Activated CD8-positive, alpha-beta memory T cell treated with anti-CD3 and anti-CD28 coated beads for 4 hours (primary cell): Measurements from ENCODE around the gene CAPRIN1.
"Not testable (repeated sequence)": the region's sequence is repeated elsewhere in the genome, so short reads cannot be mapped to it uniquely, and the experiment has no call there.

Experiments used
- DNase-seq, 2 donors: peaks; one replicate each; pipeline ENCODE4 v3.0.0-alpha.2; 2020; ENCODE audit warnings: low read depth in 2 of 2

CAPRIN1 gene

DNA sequence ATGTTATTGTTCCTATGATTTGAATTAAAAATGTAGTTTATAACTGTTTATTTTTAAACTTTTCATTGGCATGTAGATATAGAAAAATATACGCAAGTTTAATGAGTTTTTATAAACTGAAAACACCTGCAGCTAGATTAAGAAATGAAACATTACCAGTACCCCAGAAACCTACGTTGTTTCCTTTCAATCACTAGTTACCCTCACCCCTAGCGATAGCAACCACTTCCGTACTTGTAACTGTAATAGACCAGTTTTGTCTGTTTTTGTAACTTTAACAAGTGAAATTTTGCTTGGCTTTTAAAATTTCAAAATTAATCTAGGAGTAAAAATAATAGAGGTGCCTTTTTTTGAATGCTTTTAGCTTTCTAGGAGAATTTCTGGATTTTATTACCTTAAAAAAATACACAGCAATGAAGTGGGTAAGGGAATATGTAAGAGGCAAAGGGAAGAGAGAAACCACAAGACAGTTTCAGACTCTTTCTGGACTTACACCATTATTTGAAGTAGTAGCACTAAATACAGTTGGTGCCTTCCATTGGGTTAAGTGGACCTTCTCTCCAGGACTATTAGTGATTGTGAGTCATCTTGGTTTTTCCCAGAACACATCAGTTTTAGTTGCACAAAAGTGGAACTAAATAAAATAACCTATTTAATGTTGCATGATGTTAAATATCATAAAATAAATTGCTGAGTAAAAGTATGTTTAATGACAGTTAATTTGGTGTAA is 35.2 kb downstream of the CAPRIN1 start:
- DNase-seq = no peak

GRCh38 chr11:34091825-34092224 is 40.3 kb downstream of the CAPRIN1 start:
- no peak for DNase-seq

DNA sequence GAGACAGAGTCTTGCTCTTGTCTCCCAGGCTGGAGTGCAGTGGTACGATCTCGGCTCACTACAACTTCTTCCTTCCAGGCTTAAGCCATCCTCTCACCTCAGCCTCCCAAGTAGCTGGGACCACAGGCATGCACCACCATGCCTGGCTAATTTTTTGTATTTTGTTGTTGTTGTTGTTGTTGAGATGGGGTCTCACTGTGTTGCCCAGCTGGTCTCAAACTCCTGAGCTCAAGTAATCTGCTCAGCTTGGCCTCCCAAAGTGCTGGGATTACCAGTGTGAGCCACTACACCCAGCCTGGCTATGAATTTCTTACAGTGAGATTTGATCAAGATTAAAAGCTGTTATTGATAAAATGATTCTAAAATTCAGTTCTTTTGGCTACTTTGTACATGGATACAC is 43.4 kb downstream of the CAPRIN1 start:
- DNase-seq = not testable (repeated sequence)

GRCh38 chr11:34098813-34099212 is 47.3 kb downstream of the CAPRIN1 start:
- DNase-seq = no peak

GRCh38 chr11:34104680-34105078 is 53.1 kb downstream of the CAPRIN1 start:
- DNase-seq = no peak

GRCh38 chr11:34105079-34105956 is 53.8 kb downstream of the CAPRIN1 start, which contains the start of gene NAT10:
NAT10 (plus strand) TSS chr11:34105629; CDS start chr11:34108226, 2,597 bp downstream.
- DNase-seq = peak; percentile 94 to 96

DNA sequence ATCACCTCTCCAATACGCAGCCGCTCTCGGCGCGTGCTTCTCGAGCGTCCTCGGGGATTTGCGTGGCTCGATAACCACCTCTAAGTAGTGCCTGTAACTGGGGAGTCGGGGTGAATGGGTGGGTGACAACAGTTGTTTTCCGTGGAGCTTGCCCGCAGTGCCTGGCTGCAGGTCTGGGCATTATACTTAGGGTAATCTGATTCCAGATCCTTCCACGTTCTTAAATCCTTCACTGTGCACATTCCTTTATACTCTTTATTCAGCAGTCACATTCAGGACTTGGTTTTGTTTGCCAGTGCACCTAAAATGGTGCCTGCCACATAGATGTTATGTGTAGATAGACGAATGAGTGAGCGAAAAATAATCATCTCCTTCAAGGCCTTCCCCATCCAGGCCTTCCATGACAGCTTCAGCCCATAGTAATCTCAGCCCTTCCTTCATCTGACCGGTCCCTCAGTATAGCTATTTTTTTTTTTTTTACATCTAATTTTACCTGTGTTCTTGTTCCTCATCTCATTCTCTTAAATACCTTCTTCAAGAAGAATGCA is 54.5 kb downstream of the CAPRIN1 start:
- no peak for DNase-seq

DNA sequence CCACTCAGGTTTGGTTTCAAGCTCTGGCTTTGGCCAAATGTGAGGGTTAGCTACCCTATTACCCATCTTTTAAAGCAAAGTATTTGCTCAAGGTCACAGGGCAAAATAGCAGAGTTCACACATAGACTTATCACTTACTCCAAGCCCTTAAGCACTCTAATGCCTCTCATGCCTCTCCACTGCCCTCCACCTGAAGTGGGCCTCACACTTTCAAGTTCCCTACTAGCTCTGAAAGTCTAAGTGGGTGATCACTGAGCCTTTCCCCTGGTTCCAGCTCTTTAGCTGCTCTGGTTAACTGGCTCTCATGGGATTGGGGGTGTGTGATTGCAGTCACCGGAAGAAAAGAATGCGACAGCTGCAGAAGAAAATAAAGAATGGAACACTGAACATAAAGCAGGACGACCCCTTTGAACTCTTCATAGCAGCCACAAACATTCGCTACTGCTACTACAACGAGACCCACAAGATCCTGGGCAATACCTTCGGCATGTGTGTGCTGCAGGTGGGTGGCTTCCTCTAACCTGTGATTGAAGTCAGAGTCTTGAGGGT is 60.3 kb downstream of the CAPRIN1 start:
- no peak for DNase-seq

- no peak for DNase-seq
Observed at GRCh38 chr11:34114014-34114413, 62.5 kb downstream of the CAPRIN1 start.

- no peak for DNase-seq
Observed at GRCh38 chr11:34114471-34114870, 62.9 kb downstream of the CAPRIN1 start.

DNA sequence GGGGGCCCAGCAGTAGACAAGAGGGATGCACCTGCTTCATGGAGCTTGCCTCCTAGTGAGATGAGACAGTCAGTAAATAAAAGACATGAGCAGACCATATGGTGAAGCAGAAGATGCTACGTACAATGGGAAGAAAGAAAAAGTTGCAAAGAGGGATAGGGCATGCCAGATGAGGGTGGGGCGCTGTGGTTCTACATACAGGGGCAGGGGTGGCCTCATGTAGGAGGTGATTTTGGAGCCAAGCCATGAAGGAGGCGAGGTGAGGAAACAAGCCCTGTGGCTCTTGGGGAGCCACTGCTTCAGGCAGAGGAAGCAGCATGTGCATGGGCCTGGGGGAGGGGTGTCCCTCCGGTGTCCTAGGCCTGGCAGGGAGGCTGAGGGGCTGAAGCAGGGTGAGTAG is 69.1 kb downstream of the CAPRIN1 start:
- no peak for DNase-seq

GRCh38 chr11:34124885-34125668 is 73.5 kb downstream of the CAPRIN1 start:
- no peak for DNase-seq

DNA sequence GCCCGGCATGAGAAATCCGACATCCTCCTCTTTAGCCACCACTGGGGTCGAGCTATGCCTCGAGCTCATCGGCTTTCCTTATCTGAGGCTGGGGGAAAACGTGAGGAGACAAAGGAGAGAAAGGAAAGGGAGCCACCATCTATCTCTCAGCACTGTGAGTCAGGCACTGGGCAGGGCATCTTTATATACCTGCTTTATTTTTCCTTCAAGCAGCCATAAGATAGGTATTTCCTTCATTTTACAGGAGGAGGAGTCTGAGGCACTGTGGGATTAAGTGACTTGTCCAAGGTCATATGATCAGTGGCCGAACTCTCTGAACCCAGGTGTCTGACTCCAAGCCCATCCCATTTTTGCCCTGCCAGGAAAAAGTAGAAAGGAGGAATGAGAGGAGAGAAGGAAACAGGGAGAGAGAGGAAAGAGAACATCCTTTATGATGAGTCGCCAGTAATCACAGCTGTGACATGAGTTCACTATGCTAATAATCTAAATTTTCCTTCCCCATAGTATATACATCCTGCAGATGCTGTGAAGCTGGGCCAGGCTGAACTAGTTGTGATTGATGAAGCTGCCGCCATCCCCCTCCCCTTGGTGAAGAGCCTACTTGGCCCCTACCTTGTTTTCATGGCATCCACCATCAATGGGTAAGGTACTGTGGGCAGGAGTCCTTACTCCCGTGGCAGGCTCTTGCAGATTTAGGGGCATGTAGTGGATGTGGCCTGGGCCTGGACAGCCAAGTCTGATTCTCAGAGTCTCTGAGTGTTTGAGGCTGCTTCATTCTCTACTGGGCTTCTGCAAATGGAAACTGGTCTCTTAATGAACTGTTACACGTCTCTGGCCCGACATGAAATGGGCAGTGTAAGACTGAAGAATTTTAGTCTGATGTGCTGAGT is 75.7 kb downstream of the CAPRIN1 start:
- no peak for DNase-seq

DNA sequence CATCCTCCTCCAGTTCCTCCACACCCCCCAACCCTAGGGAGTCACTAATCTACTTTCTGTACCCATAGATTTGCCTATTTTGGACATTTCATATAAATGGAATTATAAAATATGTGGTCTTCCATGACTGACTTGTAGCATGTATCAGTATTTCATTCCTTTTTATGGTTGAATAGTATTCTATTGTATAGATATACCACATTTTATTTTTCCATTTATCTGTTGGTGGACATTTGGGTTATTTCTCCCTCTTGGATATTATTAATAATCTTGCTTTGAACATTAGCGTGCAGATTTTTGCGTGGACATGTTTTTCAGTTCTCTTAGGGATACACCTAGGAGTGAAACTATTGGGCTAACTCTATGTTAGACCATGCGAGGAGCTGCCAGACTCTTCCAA is 77.3 kb downstream of the CAPRIN1 start:
- no peak for DNase-seq

DNA sequence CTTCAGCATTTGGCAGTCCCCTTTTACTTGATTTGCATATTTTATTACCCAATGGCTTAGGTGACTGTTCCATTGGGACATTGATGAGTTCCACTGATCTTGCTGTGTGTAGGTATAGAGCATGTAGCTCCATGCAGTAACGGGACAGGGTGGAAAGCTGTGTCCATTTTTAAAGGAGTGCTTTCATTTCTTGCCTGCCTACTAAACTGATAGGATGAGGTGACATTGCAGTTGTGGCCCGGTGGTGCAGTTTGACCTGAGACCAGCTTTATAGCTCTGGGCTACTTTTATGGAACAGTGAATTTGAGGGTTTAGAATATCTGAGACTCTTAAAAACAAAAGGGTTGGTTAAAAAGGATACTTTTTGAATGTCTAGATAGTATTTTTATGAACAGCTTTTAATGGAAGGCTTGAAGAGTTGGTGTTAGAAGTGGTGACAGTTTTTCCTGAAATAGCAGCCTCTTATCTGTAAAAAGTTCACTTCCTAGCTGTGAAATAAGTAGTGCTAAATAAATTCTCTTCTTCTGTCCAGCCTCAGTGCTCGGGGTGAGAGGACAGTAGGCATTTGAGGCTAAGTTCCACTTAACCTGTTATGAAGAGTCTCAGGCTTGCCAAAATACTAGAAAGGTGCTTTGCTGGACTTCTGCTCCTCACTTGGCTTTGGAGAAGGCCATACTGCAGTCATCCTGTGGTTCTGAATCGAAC is 80.9 kb downstream of the CAPRIN1 start:
- DNase-seq = no peak

DNA sequence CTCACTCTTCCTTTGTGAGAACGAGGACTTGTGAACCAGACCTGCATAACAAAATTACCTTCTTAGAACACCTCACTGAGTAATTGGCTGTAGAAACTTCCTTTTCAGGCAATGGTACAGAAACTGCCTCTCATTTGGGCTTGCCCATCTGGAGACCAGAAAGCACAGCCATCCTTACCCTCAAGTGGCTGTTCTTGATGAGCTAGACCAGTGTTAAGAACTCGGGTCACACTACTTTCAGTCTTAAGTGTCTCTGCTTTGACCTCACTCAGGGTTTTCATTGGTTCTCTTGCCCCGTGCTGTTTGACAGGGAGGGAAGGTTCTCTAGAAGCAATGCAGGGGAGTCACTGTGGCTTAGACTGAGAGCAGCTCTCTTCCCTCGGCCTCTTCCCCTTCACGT is 83.2 kb downstream of the CAPRIN1 start:
- DNase-seq = no peak

GRCh38 chr11:34135439-34135838 is 83.9 kb downstream of the CAPRIN1 start:
- DNase-seq = no peak

DNA sequence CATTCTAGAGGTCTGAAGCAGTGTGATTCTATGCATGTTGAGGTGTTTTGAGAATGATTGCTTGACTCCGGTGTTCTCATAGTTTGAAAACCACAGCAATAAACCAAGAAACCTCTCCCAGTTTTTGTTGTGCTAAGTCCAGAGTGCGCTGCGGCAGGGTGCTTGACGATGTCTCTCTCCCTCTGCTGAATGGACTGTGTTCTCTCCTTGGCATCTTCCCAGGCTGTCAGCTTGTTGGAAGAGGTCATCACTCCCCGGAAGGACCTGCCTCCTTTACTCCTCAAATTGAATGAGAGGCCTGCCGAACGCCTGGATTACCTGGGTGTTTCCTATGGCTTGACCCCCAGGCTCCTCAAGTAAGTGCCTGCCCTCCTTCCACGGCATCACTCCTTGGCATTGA is 84.9 kb downstream of the CAPRIN1 start:
- DNase-seq = no peak

DNA sequence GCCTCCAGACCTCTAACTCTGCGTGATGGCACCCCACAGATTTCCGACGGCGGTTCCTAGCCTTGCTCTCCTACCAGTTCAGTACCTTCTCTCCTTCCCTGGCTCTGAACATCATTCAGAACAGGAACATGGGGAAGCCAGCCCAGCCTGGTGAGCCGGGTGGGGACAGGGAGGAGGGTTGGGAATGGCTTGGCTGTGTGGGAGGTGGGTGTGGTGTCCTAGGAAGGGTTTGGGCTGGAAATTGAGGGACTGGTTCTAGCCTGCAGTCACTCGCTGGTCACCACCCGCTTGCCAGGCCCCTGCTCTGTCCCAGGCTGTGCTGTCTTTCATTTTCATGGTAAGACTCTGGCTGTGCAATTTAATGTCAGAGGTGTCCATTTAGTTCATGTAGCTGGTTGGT is 87.8 kb downstream of the CAPRIN1 start:
- no peak for DNase-seq

GRCh38 chr11:34140149-34140548 is 88.6 kb downstream of the CAPRIN1 start:
- no peak for DNase-seq
